ENCODE results near the gene PCNT. TPM values are rescaled to one million over a fixed set of nuclear protein-coding genes. Genes with fewer than 3 reads are reported as not detected.

Gene PCNT
- total RNA-seq, 2 experiments from 2014 or later: 54.4 to 55.5 TPM

DNA sequence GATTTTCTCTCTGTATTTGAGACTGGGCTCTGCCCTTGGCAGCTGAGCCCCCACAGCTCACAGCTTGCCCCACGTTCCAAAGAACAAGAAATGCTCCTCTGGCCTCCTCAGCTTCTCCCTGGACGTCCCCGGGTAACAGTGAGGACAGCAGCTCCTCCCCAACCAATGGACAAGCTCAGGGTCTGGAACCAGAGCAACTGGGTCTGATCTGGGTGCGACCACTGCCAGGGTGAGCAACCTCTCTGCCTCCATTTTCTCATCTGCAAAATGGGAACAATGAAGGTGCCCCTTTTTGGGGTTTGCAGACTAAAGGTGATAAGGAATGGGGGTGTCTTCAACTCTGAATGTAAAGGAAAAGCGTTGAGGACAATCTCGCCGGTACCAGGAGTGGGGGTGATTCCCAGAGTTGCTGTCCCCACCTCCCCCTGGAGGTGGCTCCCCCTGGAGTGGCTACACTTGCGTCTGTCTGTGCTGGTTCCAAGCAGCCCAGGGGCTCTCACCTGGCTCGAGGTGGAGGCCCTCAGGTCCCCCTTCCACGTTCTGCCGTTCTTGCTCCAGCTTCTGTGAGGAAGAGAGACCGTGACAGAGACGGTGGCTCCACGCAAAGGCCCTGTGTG is 7.1 kb upstream of the PCNT start:
- Mint-ChIP-seq H3K27me3 (no peaks in the 10 kb centered on the region), H3K4me3 (no peak overlapping the region), H3K9me3 (no peaks in the 10 kb centered on the region), H3K27ac (no peak overlapping the region), H3K36me3 (ENCODE audit: low read depth) (no peaks in the 10 kb centered on the region), H3K4me1 (ENCODE audit: low read depth) (peaks cover 14% of the 10 kb centered on the region)
- TF ChIP-seq, protein P1, sequence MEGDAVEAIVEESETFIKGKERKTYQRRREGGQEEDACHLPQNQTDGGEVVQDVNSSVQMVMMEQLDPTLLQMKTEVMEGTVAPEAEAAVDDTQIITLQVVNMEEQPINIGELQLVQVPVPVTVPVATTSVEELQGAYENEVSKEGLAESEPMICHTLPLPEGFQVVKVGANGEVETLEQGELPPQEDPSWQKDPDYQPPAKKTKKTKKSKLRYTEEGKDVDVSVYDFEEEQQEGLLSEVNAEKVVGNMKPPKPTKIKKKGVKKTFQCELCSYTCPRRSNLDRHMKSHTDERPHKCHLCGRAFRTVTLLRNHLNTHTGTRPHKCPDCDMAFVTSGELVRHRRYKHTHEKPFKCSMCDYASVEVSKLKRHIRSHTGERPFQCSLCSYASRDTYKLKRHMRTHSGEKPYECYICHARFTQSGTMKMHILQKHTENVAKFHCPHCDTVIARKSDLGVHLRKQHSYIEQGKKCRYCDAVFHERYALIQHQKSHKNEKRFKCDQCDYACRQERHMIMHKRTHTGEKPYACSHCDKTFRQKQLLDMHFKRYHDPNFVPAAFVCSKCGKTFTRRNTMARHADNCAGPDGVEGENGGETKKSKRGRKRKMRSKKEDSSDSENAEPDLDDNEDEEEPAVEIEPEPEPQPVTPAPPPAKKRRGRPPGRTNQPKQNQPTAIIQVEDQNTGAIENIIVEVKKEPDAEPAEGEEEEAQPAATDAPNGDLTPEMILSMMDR (IDR thresholded peaks at IDR 0.05): no peak
- DNase-seq: no peak
- no peak overlapping the region for H3K27ac ChIP-seq (ENCODE audit: low read depth in 1 of 2, low read length in 2 of 2)
- no peaks in the 10 kb centered on the region for H3K27me3 ChIP-seq (ENCODE audit: control insufficient read depth in 1 of 2, insufficient read depth in 2 of 2, low read length in 2 of 2)
- H3K4me3 ChIP-seq (ENCODE audit: low read length): no peak overlapping the region
- peaks cover 3% of the 10 kb centered on the region for H3K4me1 ChIP-seq (ENCODE audit: insufficient read depth, low read length)
- no peak for ATAC-seq (ENCODE audit: poor library complexity)
- H3K9me3 ChIP-seq (ENCODE audit: control insufficient read depth in 1 of 2, insufficient read depth in 1 of 2, low read length in 2 of 2): no peaks in the 10 kb centered on the region
- no peaks in the 10 kb centered on the region for H3K36me3 ChIP-seq (ENCODE audit: insufficient read depth, low read length)
- ChIA-PET POLR2A (no interaction called here), CTCF (no interaction called here)
- intact Hi-C loops (cut with DNase I, micrococcal nuclease): no loop called here

DNA sequence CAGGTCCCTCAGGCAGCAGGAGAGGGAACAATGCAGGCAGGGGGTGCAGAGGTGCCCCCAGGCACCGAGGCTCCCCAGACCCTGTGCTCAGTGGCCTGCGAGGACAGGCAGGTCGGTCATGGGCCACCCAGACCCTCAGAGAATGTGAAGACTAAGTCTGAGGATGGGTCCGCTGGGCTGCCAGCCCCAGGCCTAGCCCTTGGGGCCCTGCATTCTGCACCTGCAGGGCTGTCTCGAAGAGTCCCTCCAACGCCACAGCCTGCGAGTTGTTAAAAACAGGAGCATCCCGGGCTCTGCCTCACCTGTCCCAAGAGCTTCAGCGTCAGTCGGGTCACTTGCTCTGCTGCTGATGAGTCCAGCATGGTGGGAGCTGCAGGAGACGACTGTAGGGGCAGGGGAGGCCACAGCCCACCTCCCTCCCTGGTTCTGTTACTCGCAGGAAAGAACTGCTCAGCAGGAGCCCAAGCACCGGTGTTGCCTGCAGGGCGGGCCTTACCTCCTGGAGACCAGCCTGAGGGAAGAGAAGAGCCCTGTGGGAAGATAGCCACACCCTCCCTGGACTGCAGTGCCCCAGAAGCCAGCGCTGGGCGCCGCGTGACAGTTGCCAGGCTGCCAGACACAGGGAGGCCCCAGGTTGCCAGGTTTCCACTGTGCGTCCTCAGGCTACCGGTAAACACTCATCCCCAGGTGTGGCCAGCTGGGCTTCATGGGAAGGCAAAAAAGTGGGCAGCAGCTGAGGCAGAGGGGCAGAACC is 6.1 kb upstream of the PCNT start:
- Histone ChIP-seq H3K27ac (ENCODE audit: low read depth in 1 of 2, low read length in 2 of 2) (no peak overlapping the region), H3K4me1 (ENCODE audit: insufficient read depth, low read length) (peaks cover 14% of the 10 kb centered on the region), H3K27me3 (ENCODE audit: control insufficient read depth in 1 of 2, insufficient read depth in 2 of 2, low read length in 2 of 2) (no peaks in the 10 kb centered on the region), H3K9me3 (ENCODE audit: control insufficient read depth in 1 of 2, insufficient read depth in 1 of 2, low read length in 2 of 2) (no peaks in the 10 kb centered on the region), H3K4me3 (ENCODE audit: low read length) (no peak overlapping the region), H3K36me3 (ENCODE audit: insufficient read depth, low read length) (no peaks in the 10 kb centered on the region)
- ATAC-seq (ENCODE audit: poor library complexity): no peak
- no peak for DNase-seq
- H3K27ac Mint-ChIP-seq: no peak overlapping the region
- ChIA-PET POLR2A (no interaction called here), CTCF (no interaction called here)
- H3K4me3 Mint-ChIP-seq: no peak overlapping the region
- no peaks in the 10 kb centered on the region for H3K36me3 Mint-ChIP-seq (ENCODE audit: low read depth)
- no peaks in the 10 kb centered on the region for H3K27me3 Mint-ChIP-seq
- no peaks in the 10 kb centered on the region for H3K9me3 Mint-ChIP-seq
- intact Hi-C loops (cut with DNase I, micrococcal nuclease): no loop called here
- TF ChIP-seq, protein P1 (IDR thresholded peaks at IDR 0.05): no peak
- H3K4me1 Mint-ChIP-seq (ENCODE audit: low read depth): peaks cover 20% of the 10 kb centered on the region

DNA sequence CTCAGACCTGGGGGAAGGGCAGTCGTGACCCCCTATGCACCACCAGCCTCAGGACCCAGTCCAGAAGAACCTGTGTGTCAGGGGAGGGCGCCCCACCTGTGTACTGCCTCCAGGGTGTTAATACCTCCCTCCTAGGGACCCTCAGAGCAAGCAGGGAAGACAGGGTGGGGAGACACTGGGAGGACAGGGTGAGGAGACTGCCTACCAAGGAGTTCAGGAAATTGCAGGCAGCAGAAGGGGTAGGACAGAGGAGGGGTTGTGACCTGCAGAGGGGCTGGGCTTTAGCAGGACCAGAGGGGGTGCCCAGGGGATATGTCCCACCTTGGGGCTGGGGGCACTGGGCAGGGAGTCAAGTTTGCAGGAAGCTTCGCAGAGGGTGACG is 5.5 kb upstream of the PCNT start:
- TF ChIP-seq, protein P1 (IDR thresholded peaks at IDR 0.05): no peak
- H3K27ac ChIP-seq (ENCODE audit: low read depth in 1 of 2, low read length in 2 of 2): no peak overlapping the region
- no peaks in the 10 kb centered on the region for H3K27me3 Mint-ChIP-seq
- H3K9me3 ChIP-seq (ENCODE audit: control insufficient read depth in 1 of 2, insufficient read depth in 1 of 2, low read length in 2 of 2): no peaks in the 10 kb centered on the region
- no peak overlapping the region for H3K27ac Mint-ChIP-seq
- no peaks in the 10 kb centered on the region for H3K27me3 ChIP-seq (ENCODE audit: control insufficient read depth in 1 of 2, insufficient read depth in 2 of 2, low read length in 2 of 2)
- no peaks in the 10 kb centered on the region for H3K36me3 Mint-ChIP-seq (ENCODE audit: low read depth)
- no peak for DNase-seq
- H3K4me3 Mint-ChIP-seq: no peak overlapping the region
- H3K9me3 Mint-ChIP-seq: no peaks in the 10 kb centered on the region
- peaks cover 23% of the 10 kb centered on the region for H3K4me1 Mint-ChIP-seq (ENCODE audit: low read depth)
- H3K36me3 ChIP-seq (ENCODE audit: insufficient read depth, low read length): no peaks in the 10 kb centered on the region
- H3K4me3 ChIP-seq (ENCODE audit: low read length): no peak overlapping the region
- intact Hi-C loops (cut with DNase I, micrococcal nuclease): no loop called here
- ATAC-seq (ENCODE audit: poor library complexity): no peak
- peaks cover 20% of the 10 kb centered on the region for H3K4me1 ChIP-seq (ENCODE audit: insufficient read depth, low read length)
- CTCF ChIA-PET: no interaction called here
- POLR2A ChIA-PET: no interaction called here
